ENCODE results near the gene C2orf66.

DNA sequence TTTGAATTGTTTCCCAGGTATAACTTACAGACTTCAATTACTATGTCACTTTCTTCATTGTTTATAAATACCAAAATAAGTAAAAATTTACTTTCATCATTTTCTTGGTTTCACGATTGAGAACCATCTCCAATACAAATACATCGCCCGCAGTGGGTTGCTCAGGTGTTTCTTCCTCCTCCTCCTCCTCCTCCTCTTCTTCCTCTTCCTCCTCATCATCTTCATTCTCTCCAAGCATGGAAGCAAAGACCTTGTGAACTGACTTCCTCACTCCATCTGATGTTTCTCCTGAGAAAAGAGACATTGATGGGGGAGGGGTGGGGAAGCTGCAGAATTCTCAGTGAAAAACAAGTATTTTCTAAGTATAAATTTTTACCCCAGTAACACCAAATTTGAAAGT is 16.3 kb downstream of the C2orf66 start:
- TF ChIP-seq, protein P1, sequence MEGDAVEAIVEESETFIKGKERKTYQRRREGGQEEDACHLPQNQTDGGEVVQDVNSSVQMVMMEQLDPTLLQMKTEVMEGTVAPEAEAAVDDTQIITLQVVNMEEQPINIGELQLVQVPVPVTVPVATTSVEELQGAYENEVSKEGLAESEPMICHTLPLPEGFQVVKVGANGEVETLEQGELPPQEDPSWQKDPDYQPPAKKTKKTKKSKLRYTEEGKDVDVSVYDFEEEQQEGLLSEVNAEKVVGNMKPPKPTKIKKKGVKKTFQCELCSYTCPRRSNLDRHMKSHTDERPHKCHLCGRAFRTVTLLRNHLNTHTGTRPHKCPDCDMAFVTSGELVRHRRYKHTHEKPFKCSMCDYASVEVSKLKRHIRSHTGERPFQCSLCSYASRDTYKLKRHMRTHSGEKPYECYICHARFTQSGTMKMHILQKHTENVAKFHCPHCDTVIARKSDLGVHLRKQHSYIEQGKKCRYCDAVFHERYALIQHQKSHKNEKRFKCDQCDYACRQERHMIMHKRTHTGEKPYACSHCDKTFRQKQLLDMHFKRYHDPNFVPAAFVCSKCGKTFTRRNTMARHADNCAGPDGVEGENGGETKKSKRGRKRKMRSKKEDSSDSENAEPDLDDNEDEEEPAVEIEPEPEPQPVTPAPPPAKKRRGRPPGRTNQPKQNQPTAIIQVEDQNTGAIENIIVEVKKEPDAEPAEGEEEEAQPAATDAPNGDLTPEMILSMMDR (conservative IDR thresholded peaks at IDR 0.05; ENCODE audit: low read depth, low read length), result no peak
- TF ChIP-seq RAD21 (IDR thresholded peaks at IDR 0.05; ENCODE audit: low read length) (no peak), RCOR1 (IDR thresholded peaks at IDR 0.05; ENCODE audit: insufficient replicate concordance, low read length) (no peak), POLR2A (IDR thresholded peaks at IDR 0.05; ENCODE audit: low read depth, low read length) (no peak), FOS (IDR thresholded peaks at IDR 0.05; ENCODE audit: low read depth, low read length) (no peak), RFX5 (IDR thresholded peaks at IDR 0.05; ENCODE audit: low read depth, low read length) (no peak)
- TF ChIP-seq, protein P2, sequence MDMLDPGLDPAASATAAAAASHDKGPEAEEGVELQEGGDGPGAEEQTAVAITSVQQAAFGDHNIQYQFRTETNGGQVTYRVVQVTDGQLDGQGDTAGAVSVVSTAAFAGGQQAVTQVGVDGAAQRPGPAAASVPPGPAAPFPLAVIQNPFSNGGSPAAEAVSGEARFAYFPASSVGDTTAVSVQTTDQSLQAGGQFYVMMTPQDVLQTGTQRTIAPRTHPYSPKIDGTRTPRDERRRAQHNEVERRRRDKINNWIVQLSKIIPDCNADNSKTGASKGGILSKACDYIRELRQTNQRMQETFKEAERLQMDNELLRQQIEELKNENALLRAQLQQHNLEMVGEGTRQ (IDR thresholded peaks at IDR 0.05; ENCODE audit: low read depth, low read length), result no peak

All from IMR-90 (cell line).